ENCODE results near the gene CA5B.
"Not testable (repeated sequence)": the region's sequence is repeated elsewhere in the genome, so short reads cannot be mapped to it uniquely, and the experiment has no call there.

Gene CA5B

DNA sequence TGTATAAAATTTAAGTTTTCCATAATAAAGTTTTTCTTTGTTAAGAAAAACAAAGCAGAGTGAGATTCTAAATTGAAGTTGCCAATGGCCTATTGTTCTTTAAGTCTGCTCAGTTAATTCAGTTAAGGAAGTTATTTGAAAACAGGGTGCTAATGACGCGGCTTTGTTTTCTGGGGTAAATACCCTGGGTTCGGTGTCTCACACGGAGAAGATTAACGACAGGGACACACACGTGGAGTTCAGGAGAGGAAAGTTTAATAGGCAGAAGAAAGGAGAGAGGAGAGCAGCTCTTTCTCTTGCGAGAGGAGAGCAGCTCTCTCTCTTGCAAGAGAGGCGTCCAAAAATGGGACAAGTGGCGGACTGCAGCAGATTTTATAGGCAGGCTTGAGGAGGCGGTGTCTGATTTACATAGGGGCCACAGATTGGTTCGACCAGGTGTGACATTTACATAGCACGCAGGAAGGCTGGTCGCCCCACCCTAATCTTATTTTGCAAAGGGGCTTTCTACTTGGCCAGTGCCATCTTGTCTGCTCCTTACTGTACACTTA is 9.6 kb downstream of the CA5B start:
- DNase-seq (ENCODE audit: low read depth in 2 of 2), result no peak

DNA sequence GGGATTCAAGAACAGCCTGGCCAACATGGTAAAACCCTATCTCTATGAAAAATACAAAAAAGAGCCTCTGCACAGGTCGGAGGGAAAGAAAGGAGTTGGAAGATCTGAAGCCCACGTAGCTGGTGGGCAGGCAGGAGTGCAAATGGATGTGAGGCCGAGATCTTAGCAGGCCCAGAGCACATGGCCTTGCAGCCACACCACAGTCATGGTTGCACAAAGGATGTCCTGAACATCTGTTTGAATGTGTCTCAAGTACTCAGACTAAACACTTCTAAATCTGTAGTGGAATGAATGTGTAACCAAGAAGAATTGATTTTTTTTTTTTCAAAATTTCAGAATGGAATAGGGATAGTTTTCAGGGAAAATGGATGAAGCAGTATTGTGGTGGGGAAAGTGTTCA is 10.8 kb downstream of the CA5B start:
- no peak for DNase-seq (ENCODE audit: low read depth in 2 of 2)

DNA sequence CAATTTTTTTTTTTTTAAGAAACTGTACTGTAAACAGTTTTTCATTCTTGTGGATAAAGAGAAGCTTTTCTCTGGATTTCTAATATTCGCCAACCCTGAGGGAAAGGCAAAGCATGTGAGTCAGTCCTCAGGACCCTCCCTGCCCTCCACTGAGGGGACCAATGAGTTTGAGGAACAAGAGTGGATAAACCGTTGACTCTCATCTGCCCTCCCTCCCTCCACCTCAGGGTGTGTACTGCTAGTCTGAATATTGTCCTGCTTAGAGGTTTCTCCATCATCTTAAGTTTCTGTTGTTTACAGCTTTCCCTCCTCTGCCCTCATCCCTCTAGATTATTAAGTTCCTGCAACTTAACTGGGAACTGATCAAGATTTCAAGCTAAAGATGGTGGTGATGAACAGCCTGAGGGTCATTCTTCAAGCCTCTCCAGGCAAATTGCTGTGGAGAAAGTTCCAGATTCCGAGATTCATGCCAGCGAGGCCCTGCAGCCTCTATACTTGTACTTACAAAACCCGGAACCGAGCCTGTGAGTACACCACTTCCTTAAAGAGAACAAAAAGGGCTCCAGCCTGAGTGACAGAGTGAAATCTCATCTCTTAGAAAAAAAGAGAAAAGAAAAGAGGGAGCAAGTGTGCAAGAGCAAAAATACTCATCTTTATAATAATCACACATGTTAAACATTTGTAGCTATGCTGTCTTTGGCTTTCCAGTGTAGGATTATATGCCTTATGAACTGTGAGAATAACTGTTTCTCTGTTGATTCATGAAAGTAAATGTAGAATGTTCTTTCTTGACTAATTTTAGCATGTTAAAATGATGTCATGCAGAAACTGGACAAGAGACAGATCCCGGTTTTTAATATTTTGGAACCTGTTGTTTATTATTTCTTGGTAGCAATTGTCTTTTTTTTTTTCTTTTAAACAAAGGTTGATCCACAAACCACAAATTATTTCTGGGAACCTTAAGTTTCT is 11.9 kb downstream of the CA5B start:
- no peak for DNase-seq (ENCODE audit: low read depth in 2 of 2)

DNA sequence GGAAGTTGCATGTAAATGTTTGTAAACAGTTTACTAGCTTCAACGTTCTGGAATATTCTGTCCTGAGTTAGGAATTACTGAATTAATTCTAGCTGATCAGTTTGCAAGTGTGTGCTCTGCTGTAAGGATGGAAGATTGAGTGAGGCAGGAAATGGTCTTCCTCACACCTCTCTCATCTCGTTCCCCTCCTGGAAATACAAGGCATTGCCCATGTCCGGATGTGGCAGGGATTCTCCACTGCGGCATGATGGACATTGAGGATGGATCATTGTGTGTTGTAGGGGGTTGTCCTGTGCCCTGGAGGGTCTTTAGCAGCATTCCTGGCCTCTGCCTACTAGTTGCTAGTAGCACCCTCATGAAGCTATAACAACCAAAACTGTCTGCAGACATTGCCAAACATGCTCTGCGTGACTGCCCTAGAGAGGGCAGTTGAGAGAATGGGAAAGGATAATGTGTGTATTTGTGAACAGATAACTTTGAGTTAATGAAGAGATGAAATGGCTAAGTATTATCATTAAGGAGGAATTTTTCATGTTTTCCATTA is 12.6 kb downstream of the CA5B start:
- DNase-seq (ENCODE audit: low read depth in 2 of 2), result no peak

DNA sequence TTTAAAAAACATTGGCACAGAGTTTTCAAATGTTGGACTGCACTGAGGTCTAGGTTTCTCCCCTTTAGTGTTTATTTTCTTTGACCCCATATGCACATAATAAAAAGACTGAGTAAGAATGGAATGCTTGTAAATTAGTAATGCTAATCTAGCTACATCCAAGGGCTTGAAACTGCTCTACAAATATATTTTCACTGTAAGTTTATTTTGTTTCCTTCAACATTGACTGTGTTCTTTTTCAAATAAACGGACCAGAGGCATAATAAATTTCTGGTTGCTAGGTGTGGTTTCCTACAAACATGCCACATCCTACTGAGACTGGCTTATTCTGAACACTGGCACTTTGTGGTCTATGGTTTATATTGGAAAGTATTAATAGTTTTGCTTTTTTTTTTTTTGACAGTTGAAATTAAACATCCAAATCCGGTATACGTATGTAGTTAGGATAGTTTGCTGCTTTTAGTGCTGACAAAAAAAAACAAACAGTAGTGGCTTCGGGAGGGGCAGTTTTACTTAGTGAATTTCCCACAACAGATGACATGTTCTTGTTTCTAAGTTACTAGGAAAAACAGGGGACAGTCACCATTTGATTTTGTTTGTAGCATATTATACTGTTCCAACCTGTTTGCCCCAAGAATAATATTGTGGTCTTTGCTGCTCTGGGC is 13.2 kb downstream of the CA5B start:
- no peak for DNase-seq (ENCODE audit: low read depth in 2 of 2)

GRCh38 chrX:15755091-15755490 is 17.0 kb downstream of the CA5B start:
- DNase-seq (ENCODE audit: low read depth in 2 of 2), result no peak

GRCh38 chrX:15758140-15758539 is 20.1 kb downstream of the CA5B start:
- no peak for DNase-seq (ENCODE audit: low read depth in 2 of 2)

GRCh38 chrX:15759886-15760285 is 21.8 kb downstream of the CA5B start:
- DNase-seq (ENCODE audit: low read depth in 2 of 2), result not testable (repeated sequence)

- no peak for DNase-seq (ENCODE audit: low read depth in 2 of 2)
Observed at GRCh38 chrX:15761564-15762191, 23.6 kb downstream of the CA5B start.

GRCh38 chrX:15769300-15769954 is 31.4 kb downstream of the CA5B start:
- no peak for DNase-seq (ENCODE audit: low read depth in 2 of 2)

DNA sequence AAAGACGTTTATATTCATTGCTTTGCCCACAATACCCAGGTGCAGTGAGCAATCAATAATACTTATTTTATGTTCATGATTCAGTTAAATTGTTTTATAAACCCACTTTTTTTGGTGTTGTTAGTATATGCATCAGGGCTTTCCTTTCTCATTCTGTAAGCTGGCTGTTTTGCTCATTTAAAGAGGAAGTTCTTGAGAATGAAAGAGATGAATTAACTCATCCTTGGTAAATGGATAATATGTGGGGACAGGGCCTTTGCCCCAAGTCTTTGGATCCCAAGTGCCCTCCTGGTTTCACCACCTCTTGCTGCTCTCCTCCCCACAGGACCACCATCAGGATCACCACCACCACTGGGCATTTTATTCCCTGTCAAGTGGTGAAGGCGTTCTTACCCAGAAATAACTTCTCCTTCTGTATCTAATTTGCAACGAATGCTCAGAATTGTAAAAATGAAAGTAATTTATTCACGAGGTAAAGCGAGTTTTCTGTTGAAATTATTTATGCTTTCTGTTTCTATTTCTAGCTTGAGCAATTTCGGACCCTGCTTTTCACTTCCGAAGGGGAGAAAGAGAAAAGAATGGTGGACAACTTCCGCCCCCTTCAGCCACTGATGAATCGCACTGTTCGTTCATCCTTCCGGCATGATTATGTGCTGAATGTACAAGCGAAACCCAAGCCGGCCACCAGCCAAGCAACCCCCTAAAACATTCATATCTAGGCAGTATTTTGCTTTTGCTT is 44.1 kb downstream of the CA5B start:
- DNase-seq (ENCODE audit: low read depth in 2 of 2), result no peak

DNA sequence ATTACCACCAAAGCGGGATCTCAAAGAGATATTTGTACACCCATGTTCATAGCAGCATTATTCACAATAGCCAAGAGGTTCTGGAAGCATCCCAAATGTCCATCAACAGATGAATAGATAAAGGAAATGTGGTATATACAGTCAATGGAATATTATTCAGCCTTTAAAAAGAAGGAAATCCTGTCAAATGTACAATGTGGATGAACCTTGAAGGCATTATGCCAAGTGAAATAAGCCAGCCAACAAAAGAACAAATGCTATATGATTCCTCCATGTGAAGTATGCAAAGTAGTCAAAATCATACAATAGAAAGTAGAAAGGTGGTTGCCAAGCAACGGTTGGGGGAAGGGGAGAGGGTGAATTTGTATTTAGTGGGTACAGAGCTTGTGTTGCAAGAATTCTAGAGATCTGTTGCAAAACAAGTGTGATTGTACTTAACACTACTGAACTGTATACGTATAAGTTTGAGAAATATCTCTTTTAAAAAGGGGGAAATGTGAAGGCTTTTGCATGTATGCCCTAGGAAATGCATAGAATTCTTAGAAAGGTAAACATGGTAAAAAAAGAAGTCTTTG is 47.2 kb downstream of the CA5B start:
- DNase-seq (ENCODE audit: low read depth in 2 of 2), result no peak

GRCh38 chrX:15786915-15787314 is 48.8 kb downstream of the CA5B start:
- no peak for DNase-seq (ENCODE audit: low read depth in 2 of 2)

- DNase-seq (ENCODE audit: low read depth in 2 of 2), result peak; percentile 76 to 82
Observed at GRCh38 chrX:15789979-15790768, 52.1 kb downstream of the CA5B start, which contains the start of gene ZRSR2. Gene ZRSR2, plus strand, starts transcription at chrX:15790484. Its CDS starts 12 bp downstream, at chrX:15790496.

DNA sequence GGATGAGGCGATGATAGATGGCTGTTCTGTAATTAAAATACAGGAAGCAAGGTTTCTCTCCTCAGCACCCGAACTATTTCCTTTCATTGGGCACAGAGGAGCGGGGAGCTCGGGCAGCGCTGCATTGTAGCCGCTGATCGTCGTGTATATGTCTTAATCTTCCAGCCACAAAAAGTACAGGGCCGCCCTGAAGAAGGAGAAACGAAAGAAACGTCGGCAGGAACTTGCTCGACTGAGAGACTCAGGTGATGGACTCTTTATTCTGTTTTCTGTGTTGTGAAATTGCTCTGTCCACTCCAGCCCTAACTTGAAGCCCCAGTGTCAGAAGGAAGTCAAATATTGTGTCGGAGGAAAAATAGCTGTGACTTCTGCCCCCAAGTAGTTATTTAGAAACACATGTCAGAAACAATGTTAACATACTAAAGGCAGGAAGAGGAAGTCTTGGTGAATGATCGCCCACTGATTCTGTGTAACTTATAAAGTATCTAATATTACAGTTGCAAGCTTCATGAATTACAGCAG is 52.8 kb downstream of the CA5B start:
- peak in 1 of 2 donors; percentile 6 for DNase-seq (ENCODE audit: low read depth in 2 of 2)

DNA sequence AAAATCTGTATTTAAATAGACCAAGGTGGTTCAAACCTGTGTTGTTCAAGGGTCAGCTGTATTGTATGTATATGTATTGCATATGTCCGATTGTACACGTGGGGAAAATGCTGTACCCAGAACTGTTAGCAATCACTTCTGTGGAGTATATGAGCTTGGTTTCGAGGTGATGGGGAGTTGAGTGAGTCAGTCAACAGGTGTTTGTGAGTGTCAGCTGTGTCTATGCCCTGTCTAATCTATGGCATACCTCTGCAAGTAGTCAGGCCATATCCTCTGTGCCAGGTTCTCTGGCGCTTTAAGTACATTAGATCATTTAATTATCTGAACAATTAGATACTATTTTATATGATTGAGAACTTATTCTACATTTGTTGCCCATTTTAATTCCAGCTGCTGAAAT is 59.6 kb downstream of the CA5B start:
- DNase-seq (ENCODE audit: low read depth in 2 of 2), result no peak

DNA sequence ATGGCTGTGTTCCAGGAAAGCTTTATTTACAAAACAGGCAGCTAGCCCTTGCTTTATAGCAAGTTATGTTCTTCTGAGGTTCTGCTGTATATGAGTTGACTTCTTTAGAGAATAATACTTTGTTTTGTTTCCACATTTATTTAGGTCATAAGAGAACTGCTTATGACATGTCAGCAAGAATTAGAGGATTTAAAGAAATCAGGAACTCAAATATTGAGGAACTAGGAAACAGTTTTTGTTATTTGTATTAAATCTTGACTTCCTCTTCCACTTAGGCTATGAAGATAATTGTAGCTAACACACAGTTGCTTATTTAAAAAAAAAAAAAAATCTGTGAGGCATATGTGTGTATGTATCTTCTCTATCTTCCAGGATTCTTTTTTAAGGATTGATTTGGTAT is 66.5 kb downstream of the CA5B start:
- no peak for DNase-seq (ENCODE audit: low read depth in 2 of 2)

DNA sequence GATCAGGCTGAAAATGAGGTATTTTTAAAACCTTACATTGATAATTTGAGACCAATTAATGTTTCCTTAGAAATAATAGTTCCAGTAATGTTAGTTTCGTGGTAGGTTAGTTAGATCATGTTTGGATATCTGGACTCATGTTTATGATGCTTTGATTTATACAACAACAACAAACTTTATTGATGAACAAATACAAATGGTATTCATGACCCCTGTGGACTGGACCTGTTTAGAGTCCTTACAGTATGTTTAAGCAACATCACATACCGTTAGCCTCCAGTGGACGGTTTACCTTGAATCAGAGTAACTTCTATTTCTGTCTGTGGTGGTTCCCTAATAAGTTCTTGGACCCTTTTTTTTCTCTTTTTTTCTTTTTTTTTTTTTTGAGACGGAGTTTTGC is 70.2 kb downstream of the CA5B start:
- no peak for DNase-seq (ENCODE audit: low read depth in 2 of 2)
